Measurements from ENCODE around the gene PLEKHG5.
"Not testable (repeated sequence)": the region's sequence is repeated elsewhere in the genome, so short reads cannot be mapped to it uniquely, and the experiment has no call there.

PLEKHG5 gene

DNA sequence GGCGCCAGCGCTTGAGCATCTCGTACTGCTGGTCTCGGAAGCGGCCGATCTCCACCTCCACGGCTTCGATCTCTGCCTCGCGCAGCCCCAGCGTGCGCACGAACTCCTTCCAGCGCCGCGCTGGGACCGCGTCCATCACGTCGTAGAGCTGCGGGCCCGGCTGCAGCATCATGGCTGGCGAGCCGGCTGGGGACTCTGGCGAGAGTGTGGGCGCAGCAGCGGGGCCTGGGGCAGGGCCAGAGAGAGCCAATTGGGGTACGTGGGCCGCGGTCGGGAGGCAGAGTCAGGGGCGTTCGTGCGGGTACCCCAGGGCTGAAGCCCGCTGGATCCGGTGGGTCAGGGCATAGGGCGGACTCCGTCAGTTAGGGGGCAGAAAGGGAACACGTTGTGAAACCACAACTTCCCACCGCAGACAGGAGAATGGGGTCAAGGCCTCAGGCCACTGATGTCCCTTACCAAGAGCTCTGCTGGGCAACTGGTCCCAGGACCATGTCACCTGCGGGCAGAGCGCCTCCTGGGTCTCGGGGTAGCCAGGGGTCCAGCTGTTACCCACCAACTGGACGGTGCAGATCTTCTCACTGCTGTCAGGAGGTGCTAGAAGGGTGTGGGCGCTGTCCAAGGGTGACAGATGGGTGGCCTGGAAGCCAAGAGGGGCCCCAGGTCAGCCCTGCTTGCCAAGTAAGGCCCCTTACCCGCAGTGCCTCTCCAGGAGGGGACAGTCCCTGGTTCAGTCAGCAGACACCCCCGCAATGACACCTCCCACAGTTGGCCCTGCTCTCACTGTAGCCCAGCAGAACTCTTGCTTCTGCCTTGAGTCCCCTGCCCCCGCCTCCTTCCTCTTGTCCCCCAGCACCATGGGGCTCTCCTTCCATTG is 29.7 kb downstream of the PLEKHG5 start:
- FAIRE-seq, result no peak

DNA sequence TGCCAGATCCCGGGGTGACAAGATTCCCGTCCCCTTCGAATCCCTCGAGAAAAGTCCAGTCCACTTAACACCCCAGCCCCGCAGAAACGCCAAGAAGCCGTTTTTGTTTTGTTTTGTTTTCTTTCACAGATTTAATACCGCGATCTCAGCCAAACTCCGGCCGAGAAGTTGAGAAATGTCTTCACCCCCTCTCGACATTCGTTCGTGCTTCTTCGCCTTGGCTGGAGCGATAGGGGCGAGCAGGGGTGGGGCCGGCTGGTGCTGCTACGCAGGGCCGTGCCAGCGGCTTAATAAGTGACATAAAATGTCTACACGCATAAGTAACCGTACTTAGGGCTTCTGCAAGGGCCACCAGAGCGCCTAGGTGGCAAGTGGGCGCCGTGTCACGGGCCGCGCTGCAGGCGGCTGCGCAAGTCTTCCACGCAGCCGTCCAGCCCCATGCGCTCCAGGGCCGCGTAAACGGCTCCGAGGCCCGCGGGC is 30.4 kb downstream of the PLEKHG5 start:
- FAIRE-seq, result no peak

DNA sequence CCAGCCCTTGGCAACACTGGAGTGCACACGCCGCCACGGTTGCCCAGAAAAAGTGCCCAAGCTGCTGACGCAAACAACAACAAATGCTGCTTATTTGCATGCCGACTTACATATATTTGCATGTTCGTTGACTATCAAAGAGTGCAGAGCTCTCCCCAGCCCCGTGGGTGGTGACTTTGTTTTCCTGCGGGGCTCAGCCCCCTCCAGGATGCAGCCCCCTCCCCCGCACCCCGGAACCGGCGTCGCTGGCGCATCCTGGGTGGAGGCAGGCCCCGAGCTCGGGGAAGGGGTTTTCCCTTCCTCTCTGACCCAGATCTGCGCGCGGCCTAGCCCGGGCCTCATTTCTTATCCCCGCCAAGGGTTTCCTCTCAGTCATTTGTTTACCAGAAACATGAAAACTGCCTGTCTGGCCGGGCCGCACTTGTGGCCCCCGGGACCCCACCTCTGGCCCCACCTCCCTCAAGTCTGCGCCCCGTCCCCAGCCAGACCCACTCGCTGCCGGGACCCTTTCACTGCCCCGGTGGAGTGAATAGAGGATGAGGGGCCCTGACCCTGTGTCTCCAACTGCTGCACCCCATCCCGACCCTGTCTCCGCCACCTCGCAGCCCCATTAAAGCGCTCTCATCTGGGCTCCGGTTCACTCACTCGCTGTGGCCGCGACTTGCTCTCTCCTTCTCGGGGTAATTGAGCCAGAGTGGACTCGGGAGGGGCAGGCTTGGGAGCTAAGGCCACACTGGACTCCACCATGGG is 31.0 kb downstream of the PLEKHG5 start:
- no peak for FAIRE-seq

DNA sequence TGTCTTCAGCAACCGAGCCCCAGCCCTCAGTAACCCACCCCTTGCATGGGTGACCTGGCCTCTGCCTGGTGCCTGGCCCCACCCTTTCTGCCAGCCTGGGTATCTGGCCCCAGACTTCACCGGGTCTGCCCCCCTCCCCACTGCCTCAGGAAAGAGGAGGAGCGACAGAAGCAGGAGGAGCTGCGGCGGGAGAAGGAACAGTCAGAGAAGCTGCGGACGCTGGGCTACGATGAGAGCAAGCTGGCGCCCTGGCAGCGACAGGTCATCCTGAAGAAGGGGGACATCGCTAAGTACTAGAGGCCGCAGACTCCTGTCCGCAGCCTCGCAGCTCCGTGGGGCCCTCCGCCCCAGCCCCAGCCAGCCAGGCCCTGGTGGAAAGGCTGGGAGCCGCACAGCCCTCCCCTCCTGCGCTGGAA is 31.6 kb downstream of the PLEKHG5 start:
- no peak for FAIRE-seq

DNA sequence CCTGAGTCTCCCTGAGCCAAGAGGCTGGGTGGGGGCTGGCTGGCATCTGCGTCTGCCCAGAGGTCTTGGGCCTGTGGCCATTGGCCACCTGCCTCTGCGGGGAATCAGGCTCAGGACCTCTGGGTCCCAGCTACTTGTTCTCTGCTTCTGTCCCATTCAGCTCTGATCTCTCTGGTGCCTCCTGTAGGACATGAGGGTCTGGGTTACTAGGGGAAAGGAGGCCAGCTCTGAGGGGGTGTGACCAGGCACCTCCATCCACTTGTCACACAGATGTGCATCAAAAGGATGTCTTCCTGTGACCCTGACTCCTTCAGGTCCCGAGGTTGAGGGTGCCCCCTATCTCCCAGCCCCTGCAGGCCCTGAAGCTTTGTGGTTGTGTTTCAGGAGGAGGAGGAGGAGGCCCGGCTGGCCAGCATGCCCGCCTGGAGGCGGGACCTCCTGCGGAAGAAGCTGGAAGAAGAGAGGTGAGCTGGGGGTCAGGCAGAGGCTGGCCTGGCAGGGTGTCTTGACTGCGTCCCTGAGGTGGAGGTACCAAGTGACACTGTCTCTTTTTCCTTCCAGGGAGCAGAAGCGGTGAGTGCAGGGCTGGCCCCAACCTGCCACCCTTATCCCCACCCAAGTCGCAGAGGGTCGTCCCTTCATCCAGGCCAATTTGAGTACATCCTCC is 34.5 kb downstream of the PLEKHG5 start:
- no peak for FAIRE-seq

GRCh38 chr1:6455752-6456520 is 35.5 kb downstream of the PLEKHG5 start:
- not testable (repeated sequence) for FAIRE-seq

DNA sequence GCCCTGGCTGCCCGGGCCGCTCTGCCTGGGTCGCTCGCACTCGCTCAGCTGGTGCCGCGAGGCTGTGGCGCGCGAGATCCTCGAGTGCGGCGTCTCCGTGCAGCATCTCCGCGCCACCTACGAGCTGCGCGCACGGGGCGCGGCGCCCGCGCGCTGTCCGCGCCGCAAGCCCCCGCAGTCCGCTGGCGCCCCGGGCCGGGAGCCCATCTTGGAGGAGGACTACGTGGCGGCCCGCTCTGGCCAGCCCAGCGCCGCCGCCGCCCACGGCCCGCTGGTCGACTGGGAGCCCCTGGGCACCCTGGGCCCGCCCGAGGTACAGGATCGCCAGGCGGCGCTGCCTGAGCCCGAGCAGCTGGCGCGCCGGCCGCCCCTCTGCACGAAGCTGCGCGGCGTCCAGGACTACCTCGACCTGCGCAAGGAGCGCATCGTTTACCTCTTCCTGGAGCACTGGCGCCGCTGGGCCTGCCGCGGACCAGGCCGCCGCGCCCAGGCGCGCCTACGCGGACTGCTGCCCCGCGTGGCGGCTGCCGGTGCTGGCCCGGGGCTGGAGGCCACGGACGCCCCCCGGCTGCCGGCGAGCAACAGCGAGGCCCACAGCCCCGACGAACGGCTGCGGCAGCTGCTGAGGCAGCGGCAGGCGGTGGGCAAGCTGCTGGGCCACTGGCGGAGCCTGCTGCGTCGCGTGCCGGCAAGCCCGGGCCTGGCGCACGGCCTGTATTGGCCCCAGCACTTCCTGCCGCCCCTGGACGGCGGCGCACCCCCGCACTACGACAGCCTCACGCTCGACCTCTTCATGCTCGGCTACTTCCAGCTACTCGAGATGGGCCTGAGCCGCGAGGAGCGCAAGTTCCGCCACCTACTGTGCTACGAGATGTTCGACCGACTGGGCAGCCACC is 36.4 kb downstream of the PLEKHG5 start:
- no peak for FAIRE-seq

GRCh38 chr1:6453895-6454855 is 37.3 kb downstream of the PLEKHG5 start:
- not testable (repeated sequence) for FAIRE-seq

GRCh38 chr1:6450943-6451373 is 40.5 kb downstream of the PLEKHG5 start:
- no peak for FAIRE-seq

DNA sequence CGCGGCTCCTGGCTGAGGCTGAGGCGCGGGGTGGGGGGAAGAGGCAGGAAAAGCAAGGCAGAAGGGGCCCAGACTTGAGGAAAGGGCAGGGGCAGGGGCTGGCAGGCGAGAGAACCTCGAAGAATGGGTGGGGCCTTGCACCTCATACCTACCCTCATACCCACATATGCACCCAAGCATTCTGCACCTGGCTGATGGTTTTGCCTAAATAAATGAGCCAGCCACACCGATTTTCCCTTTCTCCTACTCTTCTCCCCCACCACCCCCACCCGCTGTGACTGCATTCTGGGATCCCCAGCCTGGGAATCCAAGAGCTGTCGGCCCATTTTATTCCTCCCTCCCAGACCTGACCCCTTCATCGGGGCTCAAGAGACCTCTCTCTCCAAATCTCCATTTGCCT is 41.0 kb downstream of the PLEKHG5 start:
- not testable (repeated sequence) for FAIRE-seq

GRCh38 chr1:6450005-6450450 is 41.4 kb downstream of the PLEKHG5 start:
- no peak for FAIRE-seq

DNA sequence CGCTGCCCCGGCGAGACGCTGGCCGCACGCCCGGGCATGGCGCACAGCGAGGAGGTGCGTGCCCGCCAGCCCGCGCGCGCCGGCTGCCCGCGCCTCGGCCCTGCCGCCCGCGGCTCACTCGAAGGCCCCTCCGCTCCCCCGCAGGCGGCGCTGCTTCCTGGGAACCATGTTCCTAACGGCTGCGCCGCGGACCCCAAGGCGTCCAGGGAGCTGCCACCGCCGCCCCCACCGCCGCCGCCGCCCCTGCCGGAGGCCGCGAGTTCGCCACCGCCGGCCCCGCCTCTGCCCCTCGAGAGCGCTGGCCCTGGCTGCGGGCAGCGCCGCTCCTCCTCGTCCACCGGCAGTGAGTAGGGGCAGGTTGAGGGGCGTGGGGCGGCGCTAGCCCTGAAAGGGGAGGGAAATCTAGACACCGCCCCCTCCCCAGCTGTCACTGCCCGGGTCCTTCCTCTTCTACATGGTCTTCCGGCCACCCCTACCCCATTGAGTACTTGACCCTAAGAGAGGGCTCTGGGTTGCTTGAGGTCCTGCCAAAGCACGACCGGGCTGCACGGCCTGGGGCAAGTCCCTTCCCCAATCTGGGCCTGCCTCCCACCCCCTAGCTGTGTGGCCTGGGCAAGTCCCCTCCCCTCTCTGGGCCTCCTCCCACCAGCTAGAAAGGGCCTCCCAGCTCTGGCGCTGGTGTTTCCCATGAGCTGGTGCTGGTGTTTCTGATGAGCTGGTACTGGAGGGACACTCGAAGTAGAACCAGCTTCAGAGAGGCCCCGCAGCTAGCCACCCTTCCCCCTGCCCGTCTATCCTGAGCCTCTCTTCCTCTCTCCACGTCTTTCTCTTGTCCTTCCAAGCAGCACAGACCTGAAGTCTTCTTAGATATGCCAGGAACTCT is 42.5 kb downstream of the PLEKHG5 start:
- no peak for FAIRE-seq

DNA sequence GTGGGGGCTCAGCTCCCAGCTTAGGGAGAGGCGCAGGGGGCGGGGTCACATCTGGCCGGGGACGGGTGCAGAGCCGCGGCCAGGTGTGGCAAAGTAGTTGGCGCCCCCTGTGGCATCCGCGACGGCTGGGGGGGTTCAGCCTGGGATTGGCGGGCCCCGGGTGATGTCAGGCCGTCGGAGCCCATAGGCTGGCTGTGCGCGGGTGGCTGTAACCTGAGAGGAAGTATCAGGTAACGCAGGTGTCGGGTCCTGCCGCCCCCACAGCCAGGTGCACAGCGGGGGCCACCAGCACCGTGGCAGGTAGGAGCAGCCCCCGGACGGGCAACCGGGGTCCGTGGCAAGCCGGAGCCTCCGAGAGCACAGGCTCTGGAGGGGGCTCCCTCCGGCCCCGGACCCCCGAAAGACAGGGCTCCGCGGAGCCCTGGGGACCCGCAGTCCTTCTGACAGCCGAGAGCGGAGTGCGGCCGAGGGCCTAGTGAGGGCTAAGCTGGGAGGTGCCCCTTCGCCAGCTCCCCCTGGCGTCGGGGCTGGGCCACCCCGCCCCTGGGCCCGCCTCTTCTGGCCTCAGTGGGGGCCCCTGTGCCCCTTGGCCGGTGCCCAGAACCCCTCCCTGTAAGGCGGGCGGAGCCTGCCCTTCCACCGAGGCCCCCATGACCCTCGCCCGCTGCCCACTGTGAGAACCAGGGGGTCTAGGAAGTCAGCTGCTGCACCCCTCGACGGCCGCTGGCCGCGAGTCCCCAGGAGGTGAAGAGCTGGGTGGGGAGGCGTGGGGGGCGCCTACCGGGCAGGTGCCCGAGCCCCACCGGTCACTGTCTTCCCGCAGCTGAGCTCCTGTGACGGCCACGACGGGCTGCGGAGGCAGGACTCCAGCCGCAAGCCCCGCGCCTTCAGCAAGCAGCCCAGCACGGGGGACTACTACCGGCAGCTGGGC is 43.4 kb downstream of the PLEKHG5 start:
- FAIRE-seq, result no peak

- no peak for FAIRE-seq
Observed at GRCh38 chr1:6447016-6447817, 44.2 kb downstream of the PLEKHG5 start.

- no peak for FAIRE-seq
Observed at GRCh38 chr1:6446665-6447015, 44.8 kb downstream of the PLEKHG5 start.

GRCh38 chr1:6445929-6446328 is 45.5 kb downstream of the PLEKHG5 start:
- not testable (repeated sequence) for FAIRE-seq
